Osteoblast (primary cell): ENCODE data around the gene MSL2. TPM values are rescaled to one million over a fixed set of nuclear protein-coding genes. Genes with fewer than 3 reads are reported as not detected.
"Not testable (repeated sequence)": the region's sequence is repeated elsewhere in the genome, so short reads cannot be mapped to it uniquely, and the experiment has no call there.

Experiments used
- DNase-seq: peaks from one replicate; pipeline ENCODE4 v3.0.0; 2011; ENCODE audit warnings: low spot score, mixed read lengths; ENCODE audit not compliant: insufficient read length; ENCODE audit errors: missing footprints
- H2AFZ ChIP-seq: 2 replicates; pipeline ENCODE4 v1.6.0; 2011; ENCODE audit warnings: mild to moderate bottlenecking, low read length
- H3K27ac ChIP-seq: 2 replicates; pipeline ENCODE4 v1.5.1; 2011; ENCODE audit warnings: mild to moderate bottlenecking, low read depth, low read length, moderate library complexity
- H3K27me3 ChIP-seq: 2 replicates; pipeline ENCODE4 v1.6.0; 2012; ENCODE audit warnings: mild to moderate bottlenecking, control low read depth, inconsistent platforms, low read length, moderate library complexity; ENCODE audit not compliant: insufficient read depth
- H3K36me3 ChIP-seq: 2 replicates; pipeline ENCODE4 v1.5.1; 2011; ENCODE audit warnings: mild to moderate bottlenecking, low read length, control low read depth, moderate library complexity; ENCODE audit not compliant: insufficient read depth
- H3K4me1 ChIP-seq: 2 replicates; pipeline ENCODE4 v1.5.1; 2011; ENCODE audit warnings: mild to moderate bottlenecking, low read length, control low read depth, moderate library complexity; ENCODE audit not compliant: insufficient read depth
- H3K4me2 ChIP-seq: 2 replicates; pipeline ENCODE4 v1.6.0; 2011; ENCODE audit warnings: mild to moderate bottlenecking, low read length; ENCODE audit not compliant: insufficient read depth
- H3K4me3 ChIP-seq: fragments of 200-600 bp; sonication (generic); 3 replicates; pipeline ENCODE4 v1.5.1; 2012; ENCODE audit warnings: mild to moderate bottlenecking, low read length, inconsistent platforms; ENCODE audit not compliant: insufficient read depth
- H3K79me2 ChIP-seq: 2 replicates; pipeline ENCODE4 v1.6.0; 2012; ENCODE audit warnings: mild to moderate bottlenecking, low read length, control low read depth, inconsistent platforms; ENCODE audit not compliant: insufficient read depth
- H3K9me3 ChIP-seq: 2 replicates; pipeline ENCODE4 v1.5.1; 2011; ENCODE audit warnings: low read depth, low read length, control low read depth
- H4K20me1 ChIP-seq: 2 replicates; pipeline ENCODE4 v1.6.0; 2012; ENCODE audit warnings: mild to moderate bottlenecking, low read length, control low read depth; ENCODE audit not compliant: insufficient read depth
- total RNA-seq: library from RNA; depleted of rRNA; stranded (reverse); fragments of >200 nt; gene quantifications from 2 replicates; pipeline ENCODE4 v1.2.3, GENCODE V29; 2012
- TF ChIP-seq, protein P1 (sequence below): IDR thresholded peaks from 2 replicates; pipeline ENCODE4 v1.5.1; 2011; ENCODE audit warnings: mild to moderate bottlenecking, low read depth, low read length, moderate library complexity; ENCODE audit errors: extremely low read depth

The MSL2 gene
- total RNA-seq, 1 donor: 18.5 TPM

DNA sequence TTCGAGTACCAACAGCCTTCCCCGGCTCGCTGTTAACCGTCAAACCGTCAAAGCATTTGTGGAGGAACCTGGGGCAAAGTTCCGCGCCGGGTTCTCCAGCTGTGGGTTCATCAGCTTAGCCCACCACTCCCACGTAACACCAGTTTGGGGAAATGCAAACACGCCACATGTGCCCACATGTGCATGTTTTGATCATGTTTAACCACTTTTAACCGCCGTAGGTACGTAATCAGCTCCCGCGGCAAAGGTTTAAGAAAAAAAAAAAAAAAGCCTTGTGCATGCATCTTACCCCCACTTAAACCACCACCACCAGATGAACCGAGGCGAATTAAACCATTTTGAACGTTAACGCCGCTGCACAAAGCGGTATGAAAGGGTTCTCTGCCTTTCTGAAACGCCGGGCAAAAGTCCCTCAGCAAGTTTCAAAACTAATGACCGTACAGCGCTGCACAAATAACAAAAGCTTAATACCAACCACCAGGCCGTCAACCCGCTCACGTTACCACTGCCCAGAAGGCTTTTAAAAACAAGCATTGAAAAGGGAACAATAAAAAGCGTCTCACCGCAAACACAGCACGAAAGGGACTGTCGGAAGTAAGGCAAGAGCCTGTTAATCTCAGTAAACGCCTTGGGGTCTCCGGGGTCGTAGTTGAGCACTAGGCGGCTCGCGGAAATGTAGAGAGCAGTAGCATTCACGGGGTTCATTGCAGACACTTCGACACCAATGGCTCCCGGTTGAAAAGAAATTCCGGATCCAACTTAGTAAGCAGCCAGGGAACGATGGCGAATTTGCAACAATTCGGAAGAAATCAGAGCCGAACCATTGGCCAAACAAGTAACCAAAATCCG is 1.5 kb downstream of the MSL2 start:
- Histone ChIP-seq H3K79me2 (peaks cover 59% of the 10 kb centered on the region), H2AFZ (no peak overlapping the region), H3K4me2 (peak overlapping the region; percentile 94), H3K4me1 (peaks cover 15% of the 10 kb centered on the region), H3K9me3 (no peaks in the 10 kb centered on the region), H3K27me3 (no peaks in the 10 kb centered on the region), H3K4me3 (peak overlapping the region; percentile 97), H4K20me1 (peaks cover 56% of the 10 kb centered on the region), H3K27ac (peak overlapping the region; percentile 92), H3K36me3 (no peaks in the 10 kb centered on the region)
- TF ChIP-seq, protein P1, sequence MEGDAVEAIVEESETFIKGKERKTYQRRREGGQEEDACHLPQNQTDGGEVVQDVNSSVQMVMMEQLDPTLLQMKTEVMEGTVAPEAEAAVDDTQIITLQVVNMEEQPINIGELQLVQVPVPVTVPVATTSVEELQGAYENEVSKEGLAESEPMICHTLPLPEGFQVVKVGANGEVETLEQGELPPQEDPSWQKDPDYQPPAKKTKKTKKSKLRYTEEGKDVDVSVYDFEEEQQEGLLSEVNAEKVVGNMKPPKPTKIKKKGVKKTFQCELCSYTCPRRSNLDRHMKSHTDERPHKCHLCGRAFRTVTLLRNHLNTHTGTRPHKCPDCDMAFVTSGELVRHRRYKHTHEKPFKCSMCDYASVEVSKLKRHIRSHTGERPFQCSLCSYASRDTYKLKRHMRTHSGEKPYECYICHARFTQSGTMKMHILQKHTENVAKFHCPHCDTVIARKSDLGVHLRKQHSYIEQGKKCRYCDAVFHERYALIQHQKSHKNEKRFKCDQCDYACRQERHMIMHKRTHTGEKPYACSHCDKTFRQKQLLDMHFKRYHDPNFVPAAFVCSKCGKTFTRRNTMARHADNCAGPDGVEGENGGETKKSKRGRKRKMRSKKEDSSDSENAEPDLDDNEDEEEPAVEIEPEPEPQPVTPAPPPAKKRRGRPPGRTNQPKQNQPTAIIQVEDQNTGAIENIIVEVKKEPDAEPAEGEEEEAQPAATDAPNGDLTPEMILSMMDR: no peak
- peak; percentile 88 for DNase-seq

DNA sequence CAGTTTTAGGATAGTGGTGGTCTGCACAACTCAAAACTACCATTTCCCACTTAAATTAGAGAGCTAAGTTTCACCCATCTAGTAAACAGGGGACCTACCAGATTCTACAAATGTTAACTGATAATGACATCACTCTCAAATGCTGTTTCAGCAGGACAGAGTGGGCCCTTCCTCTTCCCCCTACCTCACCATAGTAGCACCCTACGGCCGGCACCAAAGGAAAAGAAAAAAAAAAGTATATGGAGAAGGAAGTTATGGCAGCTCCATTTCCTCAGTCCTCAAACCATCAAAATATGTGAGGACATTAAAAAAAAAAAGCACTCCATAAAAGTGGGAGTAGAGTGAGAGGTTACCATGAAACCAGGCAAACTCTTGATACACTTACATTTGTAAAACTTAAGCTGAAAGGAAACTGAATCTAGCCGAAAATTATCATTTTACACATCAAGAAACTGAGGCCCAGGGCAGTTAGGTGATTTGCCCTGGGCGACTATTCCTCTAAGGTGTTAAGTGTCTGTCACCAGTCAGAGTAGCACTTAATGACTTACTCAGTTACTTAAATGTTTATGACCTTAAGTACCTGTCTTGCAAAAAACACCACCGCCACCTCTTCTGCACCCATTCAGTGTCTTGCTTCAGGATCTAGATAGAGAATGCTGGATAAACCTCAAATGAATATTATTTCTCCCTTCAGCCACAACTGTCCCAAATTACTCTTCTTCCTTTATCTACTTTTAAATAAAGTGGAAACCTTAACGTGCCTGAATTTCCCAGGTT is 2.7 kb downstream of the MSL2 start:
- Histone ChIP-seq H3K79me2 (peaks cover 71% of the 10 kb centered on the region), H3K36me3 (no peaks in the 10 kb centered on the region), H2AFZ (no peak overlapping the region), H3K27ac (peak overlapping the region; percentile 92), H3K4me1 (peaks cover 15% of the 10 kb centered on the region), H4K20me1 (peaks cover 65% of the 10 kb centered on the region), H3K4me3 (peak overlapping the region; percentile 97), H3K4me2 (peak overlapping the region; percentile 94), H3K27me3 (no peaks in the 10 kb centered on the region), H3K9me3 (no peaks in the 10 kb centered on the region)
- peak; percentile 64 for DNase-seq
- TF ChIP-seq, protein P1: no peak

DNA sequence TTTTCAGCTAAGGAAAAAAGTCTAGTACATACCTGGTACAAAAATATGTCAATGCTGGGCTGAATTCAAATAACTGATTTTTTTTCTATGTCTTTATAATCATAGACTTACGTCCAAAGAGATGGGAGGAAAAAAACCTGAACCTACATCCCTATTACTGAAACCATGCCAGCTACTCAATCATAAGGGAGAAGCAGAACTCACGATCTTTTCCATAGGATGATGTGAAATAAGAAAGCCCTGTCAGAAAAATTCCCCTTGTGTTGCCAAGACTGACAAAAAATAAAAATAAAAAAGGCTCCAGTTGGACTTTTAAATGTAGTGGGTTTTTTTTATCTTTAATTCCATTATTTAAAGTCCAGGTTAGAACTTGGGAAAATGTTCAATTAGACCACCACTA is 3.3 kb downstream of the MSL2 start:
- peak overlapping the region; percentile 94 for H3K4me2 ChIP-seq
- no peak overlapping the region for H2AFZ ChIP-seq
- peak overlapping the region; percentile 97 for H3K4me3 ChIP-seq
- no peaks in the 10 kb centered on the region for H3K27me3 ChIP-seq
- H3K9me3 ChIP-seq: no peaks in the 10 kb centered on the region
- H3K36me3 ChIP-seq: no peaks in the 10 kb centered on the region
- H4K20me1 ChIP-seq: peaks cover 71% of the 10 kb centered on the region
- peaks cover 21% of the 10 kb centered on the region for H3K4me1 ChIP-seq
- no peak for DNase-seq
- H3K27ac ChIP-seq: peak overlapping the region; percentile 92
- TF ChIP-seq, protein P1: no peak
- peaks cover 77% of the 10 kb centered on the region for H3K79me2 ChIP-seq

DNA sequence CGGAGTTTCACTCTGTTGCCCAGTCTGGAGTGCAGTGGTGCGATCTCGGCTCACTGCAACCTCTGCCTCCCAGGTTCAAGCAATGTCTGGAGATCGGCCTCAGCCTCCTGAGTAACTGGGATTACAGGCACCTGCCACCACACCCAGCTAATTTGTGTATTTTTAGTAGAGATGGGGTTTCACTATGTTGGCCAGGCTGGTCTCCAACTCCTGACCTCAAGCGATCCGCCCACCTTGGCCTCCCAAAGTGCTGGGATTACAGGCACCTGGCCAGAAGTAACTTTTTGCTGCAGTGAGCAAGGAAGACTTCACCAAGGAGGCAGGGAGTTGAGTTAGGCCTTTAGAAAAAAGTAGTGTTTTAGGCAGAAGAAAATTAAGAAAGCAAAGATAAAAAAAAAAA is 3.9 kb downstream of the MSL2 start:
- Histone ChIP-seq H4K20me1 (peaks cover 78% of the 10 kb centered on the region), H3K79me2 (peaks cover 84% of the 10 kb centered on the region), H3K4me1 (peaks cover 19% of the 10 kb centered on the region), H3K27ac (peak overlapping the region; percentile 92), H3K4me3 (peak overlapping the region; percentile 97), H3K4me2 (peak overlapping the region; percentile 94)
- not testable (repeated sequence) for H3K9me3 ChIP-seq, H3K36me3 ChIP-seq, DNase-seq, H3K27me3 ChIP-seq, H2AFZ ChIP-seq
